Chondrocyte (in vitro differentiated cells): ENCODE measurements around the gene WNK2. TPM values are rescaled to one million over a fixed set of nuclear protein-coding genes. Genes with fewer than 3 reads are reported as not detected.

Experiments used
- DNase-seq: peaks from one replicate; pipeline ENCODE4 v3.0.0; 2021; ENCODE audit warnings: mixed read lengths, low spot score
- H3K27ac Mint-ChIP-seq: one replicate; pipeline ENCODE4 v1.8.0; 2021; ENCODE audit warnings: mild to moderate bottlenecking, moderate library complexity, mixed read lengths; ENCODE audit not compliant: unreplicated experiment
- H3K27me3 Mint-ChIP-seq: 2 replicates; pipeline ENCODE4 v1.8.0; 2021; ENCODE audit warnings: low read depth, mixed read lengths
- H3K36me3 Mint-ChIP-seq: 2 replicates; pipeline ENCODE4 v1.8.0; 2021; ENCODE audit warnings: low read depth, mixed read lengths
- H3K4me1 Mint-ChIP-seq: 2 replicates; pipeline ENCODE4 v1.8.0; 2021; ENCODE audit warnings: low read depth, mild to moderate bottlenecking, mixed read lengths
- H3K4me3 Mint-ChIP-seq: one replicate; pipeline ENCODE4 v1.8.0; 2021; ENCODE audit warnings: mild to moderate bottlenecking, moderate library complexity, mixed read lengths; ENCODE audit not compliant: unreplicated experiment
- H3K9me3 Mint-ChIP-seq: 2 replicates; pipeline ENCODE4 v1.8.0; 2021; ENCODE audit warnings: low read depth, mixed read lengths
- total RNA-seq: library from RNA; stranded (reverse); gene quantifications from 3 replicates; pipeline ENCODE4 v1.2.1, GENCODE V29; 2021
- TF ChIP-seq, protein P1 (sequence below): fragments of 200-600 bp; sonication (generic); IDR thresholded peaks from 2 replicates; pipeline ENCODE4 v1.5.0; 2021; ENCODE audit warnings: antibody characterized with exemption, mild to moderate bottlenecking, moderate library complexity

The WNK2 gene
- total RNA-seq, 1 donor from 2014 or later: 2.3 TPM

GRCh38 chr9:93232388-93232960 lies 48.5 kb downstream of the WNK2 start:
- Mint-ChIP-seq H3K27ac (no peak overlapping the region), H3K27me3 (peaks cover 24% of the 10 kb centered on the region), H3K4me1 (peaks cover 7% of the 10 kb centered on the region)

GRCh38 chr9:93233033-93233432 lies 49.1 kb downstream of the WNK2 start:
- Mint-ChIP-seq H3K27me3 (peaks cover 24% of the 10 kb centered on the region), H3K9me3 (no peaks in the 10 kb centered on the region), H3K4me1 (peaks cover 7% of the 10 kb centered on the region), H3K27ac (no peak overlapping the region), H3K36me3 (no peaks in the 10 kb centered on the region), H3K4me3 (no peak overlapping the region)
- DNase-seq: no peak
- TF ChIP-seq, protein P1, sequence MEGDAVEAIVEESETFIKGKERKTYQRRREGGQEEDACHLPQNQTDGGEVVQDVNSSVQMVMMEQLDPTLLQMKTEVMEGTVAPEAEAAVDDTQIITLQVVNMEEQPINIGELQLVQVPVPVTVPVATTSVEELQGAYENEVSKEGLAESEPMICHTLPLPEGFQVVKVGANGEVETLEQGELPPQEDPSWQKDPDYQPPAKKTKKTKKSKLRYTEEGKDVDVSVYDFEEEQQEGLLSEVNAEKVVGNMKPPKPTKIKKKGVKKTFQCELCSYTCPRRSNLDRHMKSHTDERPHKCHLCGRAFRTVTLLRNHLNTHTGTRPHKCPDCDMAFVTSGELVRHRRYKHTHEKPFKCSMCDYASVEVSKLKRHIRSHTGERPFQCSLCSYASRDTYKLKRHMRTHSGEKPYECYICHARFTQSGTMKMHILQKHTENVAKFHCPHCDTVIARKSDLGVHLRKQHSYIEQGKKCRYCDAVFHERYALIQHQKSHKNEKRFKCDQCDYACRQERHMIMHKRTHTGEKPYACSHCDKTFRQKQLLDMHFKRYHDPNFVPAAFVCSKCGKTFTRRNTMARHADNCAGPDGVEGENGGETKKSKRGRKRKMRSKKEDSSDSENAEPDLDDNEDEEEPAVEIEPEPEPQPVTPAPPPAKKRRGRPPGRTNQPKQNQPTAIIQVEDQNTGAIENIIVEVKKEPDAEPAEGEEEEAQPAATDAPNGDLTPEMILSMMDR: no peak

More at GRCh38 chr9:93232388-93232960, 48.5 kb downstream of the WNK2 start:
- DNase-seq: no peak
- TF ChIP-seq, protein P1: no peak
- no peaks in the 10 kb centered on the region for H3K9me3 Mint-ChIP-seq
- no peaks in the 10 kb centered on the region for H3K36me3 Mint-ChIP-seq
- H3K4me3 Mint-ChIP-seq: no peak overlapping the region

GRCh38 chr9:93234600-93234999 lies 50.7 kb downstream of the WNK2 start:
- Mint-ChIP-seq H3K36me3 (no peaks in the 10 kb centered on the region), H3K4me1 (peaks cover 7% of the 10 kb centered on the region), H3K4me3 (no peak overlapping the region), H3K27me3 (peaks cover 18% of the 10 kb centered on the region), H3K9me3 (no peaks in the 10 kb centered on the region), H3K27ac (no peak overlapping the region)
- DNase-seq: no peak
- TF ChIP-seq, protein P1: no peak

GRCh38 chr9:93235300-93235960 lies 51.5 kb downstream of the WNK2 start:
- DNase-seq: no peak
- peaks cover 16% of the 10 kb centered on the region for H3K27me3 Mint-ChIP-seq

GRCh38 chr9:93236541-93237206 lies 52.7 kb downstream of the WNK2 start:
- no peaks in the 10 kb centered on the region for H3K36me3 Mint-ChIP-seq
- DNase-seq: no peak
- H3K4me3 Mint-ChIP-seq: no peak overlapping the region
- peaks cover 4% of the 10 kb centered on the region for H3K4me1 Mint-ChIP-seq
- peaks cover 14% of the 10 kb centered on the region for H3K27me3 Mint-ChIP-seq
- H3K9me3 Mint-ChIP-seq: no peaks in the 10 kb centered on the region
- TF ChIP-seq, protein P1: no peak
- no peak overlapping the region for H3K27ac Mint-ChIP-seq

More at GRCh38 chr9:93235300-93235960, 51.5 kb downstream of the WNK2 start:
- TF ChIP-seq, protein P1: no peak
- Mint-ChIP-seq H3K36me3 (no peaks in the 10 kb centered on the region), H3K4me1 (peaks cover 7% of the 10 kb centered on the region), H3K9me3 (no peaks in the 10 kb centered on the region), H3K4me3 (no peak overlapping the region), H3K27ac (no peak overlapping the region)
